GM06990 (cell line): ENCODE results near the gene ADRB2.

Experiments used
- DNase-seq: peaks from one replicate; pipeline ENCODE4 v3.0.0-alpha.2; 2011; ENCODE audit not compliant: insufficient read length; ENCODE audit errors: extremely low read depth
- H3K27me3 ChIP-seq: replicated peaks from 2 replicates; pipeline ENCODE4 v1.6.0; 2011; ENCODE audit warnings: low read length; ENCODE audit not compliant: control insufficient read depth, insufficient read depth
- H3K36me3 ChIP-seq: 2 replicates; pipeline ENCODE4 v1.5.1; 2011; ENCODE audit warnings: low read length; ENCODE audit not compliant: control insufficient read depth, insufficient read depth
- H3K4me3 ChIP-seq: replicated peaks from 2 replicates; pipeline ENCODE4 v1.5.1; 2011; ENCODE audit warnings: low read depth, mild to moderate bottlenecking, control low read depth, low read length
- TF ChIP-seq, protein P1 (sequence below): IDR thresholded peaks from 2 replicates; pipeline ENCODE4 v1.5.1; 2011; ENCODE audit warnings: low read length, control low read depth, mild to moderate bottlenecking, inconsistent platforms; ENCODE audit not compliant: insufficient read depth, poor library complexity, severe bottlenecking

The ADRB2 gene

DNA sequence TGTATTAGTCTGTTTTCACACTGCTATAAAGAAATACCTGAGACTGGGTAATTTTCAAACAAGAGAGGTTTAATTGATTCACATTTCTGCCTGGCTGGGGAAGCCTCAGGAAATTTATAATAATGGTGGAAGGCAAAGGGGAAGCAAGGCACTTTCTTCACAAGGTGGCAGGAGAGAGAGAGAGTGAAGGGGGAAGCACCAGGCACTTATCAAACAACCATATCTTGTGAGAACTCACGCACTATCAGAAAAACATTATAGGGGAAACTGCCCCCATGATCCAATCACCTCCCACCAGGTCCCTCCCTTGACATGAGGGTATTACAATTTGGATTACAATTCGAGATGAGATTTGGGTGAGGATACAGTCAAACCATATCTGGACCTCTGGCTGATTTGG is 34.7 kb downstream of the ADRB2 start:
- TF ChIP-seq, protein P1, sequence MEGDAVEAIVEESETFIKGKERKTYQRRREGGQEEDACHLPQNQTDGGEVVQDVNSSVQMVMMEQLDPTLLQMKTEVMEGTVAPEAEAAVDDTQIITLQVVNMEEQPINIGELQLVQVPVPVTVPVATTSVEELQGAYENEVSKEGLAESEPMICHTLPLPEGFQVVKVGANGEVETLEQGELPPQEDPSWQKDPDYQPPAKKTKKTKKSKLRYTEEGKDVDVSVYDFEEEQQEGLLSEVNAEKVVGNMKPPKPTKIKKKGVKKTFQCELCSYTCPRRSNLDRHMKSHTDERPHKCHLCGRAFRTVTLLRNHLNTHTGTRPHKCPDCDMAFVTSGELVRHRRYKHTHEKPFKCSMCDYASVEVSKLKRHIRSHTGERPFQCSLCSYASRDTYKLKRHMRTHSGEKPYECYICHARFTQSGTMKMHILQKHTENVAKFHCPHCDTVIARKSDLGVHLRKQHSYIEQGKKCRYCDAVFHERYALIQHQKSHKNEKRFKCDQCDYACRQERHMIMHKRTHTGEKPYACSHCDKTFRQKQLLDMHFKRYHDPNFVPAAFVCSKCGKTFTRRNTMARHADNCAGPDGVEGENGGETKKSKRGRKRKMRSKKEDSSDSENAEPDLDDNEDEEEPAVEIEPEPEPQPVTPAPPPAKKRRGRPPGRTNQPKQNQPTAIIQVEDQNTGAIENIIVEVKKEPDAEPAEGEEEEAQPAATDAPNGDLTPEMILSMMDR, result no peak
- Histone ChIP-seq H3K36me3 (no peaks in the 10 kb centered on the region), H3K27me3 (peaks cover 1% of the 10 kb centered on the region; the same call in 1 of the 2 replicates), H3K4me3 (no peak overlapping the region)
- DNase-seq, result no peak

DNA sequence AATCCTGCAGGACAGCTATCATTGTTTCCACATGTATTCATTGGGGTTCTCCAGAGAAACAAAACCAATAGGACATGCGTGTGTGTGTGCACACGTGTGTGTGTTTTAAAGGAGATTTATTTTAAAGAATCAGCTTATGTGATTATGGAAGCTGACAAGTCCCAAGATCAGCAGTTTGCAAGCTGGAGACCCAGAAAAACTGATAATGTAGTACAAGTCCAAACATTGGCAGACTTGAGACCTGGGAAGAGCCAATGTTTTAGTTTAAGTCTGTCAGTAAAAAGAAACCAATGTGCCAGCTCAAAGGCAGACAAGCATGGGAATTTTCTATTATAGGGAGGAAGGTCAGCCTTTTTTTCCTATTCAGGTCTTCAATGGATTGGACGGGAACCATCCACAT is 35.3 kb downstream of the ADRB2 start:
- no peak overlapping the region for H3K4me3 ChIP-seq
- no peaks in the 10 kb centered on the region for H3K36me3 ChIP-seq
- DNase-seq, result no peak
- H3K27me3 ChIP-seq, result peaks cover 1% of the 10 kb centered on the region; the same call in 1 of the 2 replicates
- TF ChIP-seq, protein P1, result no peak

DNA sequence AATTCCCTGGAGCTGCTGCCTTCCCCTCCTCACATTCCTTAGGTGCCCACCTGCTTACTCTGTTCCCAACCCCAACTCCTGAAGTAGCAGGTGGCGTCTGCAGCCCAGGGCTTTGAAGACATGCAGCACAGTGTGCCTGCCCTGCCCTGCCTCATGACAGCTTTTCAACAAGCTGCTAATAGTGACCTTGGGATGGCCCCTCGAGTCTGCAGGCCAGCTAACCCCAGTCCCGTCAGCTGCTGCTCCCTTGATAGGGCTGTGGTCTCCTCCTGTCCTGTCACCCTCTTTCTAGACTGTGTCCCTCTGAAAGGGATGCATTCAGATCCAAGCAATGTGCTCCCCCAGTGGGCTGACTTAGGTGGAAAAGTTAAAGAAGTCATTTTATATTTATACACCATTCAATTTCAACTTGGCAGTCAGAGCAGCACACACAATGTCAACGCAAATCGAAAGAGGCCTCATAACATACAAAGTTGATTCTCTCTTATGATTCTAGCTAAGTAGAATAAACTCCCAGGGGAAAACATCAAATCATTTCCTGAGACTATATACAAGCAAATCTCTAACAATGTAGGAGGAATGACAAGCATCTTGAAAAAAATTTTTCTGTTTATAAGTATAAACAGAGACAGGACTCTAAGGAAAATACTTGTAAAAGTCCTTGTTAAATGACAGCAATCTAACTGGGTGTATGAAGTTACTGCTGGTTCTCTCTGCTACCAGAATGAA is 37.9 kb downstream of the ADRB2 start:
- TF ChIP-seq, protein P1, result no peak
- Histone ChIP-seq H3K27me3 (peaks cover 1% of the 10 kb centered on the region; the same call in 1 of the 2 replicates), H3K36me3 (no peaks in the 10 kb centered on the region), H3K4me3 (no peak overlapping the region)
- no peak for DNase-seq

DNA sequence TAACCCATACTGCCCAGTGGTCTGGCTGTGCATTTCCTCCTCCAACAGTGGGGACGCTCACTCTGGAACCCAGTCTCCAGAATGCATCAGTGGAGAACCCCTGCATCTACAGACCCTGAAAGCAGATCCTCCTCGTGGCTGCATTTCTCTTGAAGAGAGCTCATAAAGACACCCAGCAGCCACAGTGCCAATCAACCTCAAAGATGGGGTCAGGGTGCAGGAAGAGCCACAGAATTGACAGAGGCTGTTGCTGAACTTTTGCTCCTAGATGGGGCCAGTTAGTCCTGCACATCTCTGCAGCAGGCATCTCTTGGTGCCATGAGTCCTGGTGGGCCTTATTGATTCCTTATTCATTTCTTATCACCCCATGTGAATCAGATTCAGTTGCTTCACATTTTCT is 39.6 kb downstream of the ADRB2 start:
- Histone ChIP-seq H3K4me3 (no peak overlapping the region), H3K36me3 (no peaks in the 10 kb centered on the region), H3K27me3 (no peaks in the 10 kb centered on the region; the same call in 1 of the 2 replicates)
- TF ChIP-seq, protein P1, result no peak
- DNase-seq, result no peak

DNA sequence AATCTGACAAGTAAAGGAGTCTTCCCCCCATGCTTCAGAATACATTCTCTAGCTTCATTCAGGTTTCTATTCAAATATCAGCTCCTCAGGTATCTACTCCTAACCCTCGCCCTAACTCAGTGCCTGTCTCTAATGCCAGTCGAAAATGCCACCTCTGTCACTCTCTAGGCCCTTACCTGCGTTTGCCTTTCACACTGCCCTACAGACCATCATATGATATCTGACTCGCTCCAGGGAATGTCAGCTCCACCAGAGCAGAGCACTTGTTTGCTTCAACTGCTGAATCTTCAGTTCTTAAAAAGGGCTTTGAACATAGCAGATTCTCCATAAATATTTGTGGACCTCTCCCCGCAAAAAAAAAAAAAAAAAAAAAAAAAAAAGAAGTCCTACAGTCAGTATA is 46.7 kb downstream of the ADRB2 start:
- TF ChIP-seq, protein P1, result no peak
- DNase-seq, result no peak
- Histone ChIP-seq H3K36me3 (no peaks in the 10 kb centered on the region), H3K27me3 (no peaks in the 10 kb centered on the region), H3K4me3 (no peak overlapping the region)
